ENCODE measurements around the gene IL18R1.

Gene IL18R1

DNA sequence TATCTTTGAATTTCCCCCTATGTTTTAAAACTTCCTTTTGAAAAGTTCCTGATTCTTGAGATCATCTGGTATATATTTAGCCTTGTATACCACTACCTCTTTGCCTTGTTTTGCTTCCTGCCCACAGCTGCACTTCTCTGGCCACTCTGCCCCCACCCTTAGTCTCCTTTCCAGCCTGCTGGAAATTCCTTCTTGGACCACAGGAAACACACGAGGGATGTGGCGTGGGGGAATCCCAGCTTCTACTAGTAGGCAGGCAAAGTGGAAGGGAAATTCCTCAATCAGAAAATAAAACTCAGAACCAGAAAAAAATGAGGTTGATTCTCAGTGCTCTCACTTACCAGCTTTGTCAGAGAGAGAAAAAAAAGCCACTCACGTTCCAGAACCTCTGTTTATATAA, 80.7 kb downstream of the IL18R1 start:
- DNase-seq: no peak

DNA sequence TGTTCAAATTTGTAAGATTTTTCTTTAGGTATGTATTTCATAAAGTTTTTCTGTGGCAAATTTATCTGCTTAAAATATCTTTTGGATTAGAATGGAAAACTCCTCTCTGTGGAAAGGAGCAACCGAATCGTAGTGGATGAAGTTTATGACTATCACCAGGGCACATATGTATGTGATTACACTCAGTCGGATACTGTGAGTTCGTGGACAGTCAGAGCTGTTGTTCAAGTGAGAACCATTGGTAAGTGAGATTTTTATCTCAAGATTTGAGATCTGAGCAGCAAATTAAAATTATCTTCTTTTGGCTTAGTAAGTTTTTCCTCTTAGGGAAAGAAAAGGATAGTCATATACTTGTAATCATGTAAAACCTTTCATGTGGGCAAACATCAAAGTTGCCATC, 81.5 kb downstream of the IL18R1 start:
- no peak for DNase-seq

- no peak for DNase-seq
These were observed 82.5 kb downstream of the IL18R1 start for GRCh38 chr2:102438111-102438510.

DNA sequence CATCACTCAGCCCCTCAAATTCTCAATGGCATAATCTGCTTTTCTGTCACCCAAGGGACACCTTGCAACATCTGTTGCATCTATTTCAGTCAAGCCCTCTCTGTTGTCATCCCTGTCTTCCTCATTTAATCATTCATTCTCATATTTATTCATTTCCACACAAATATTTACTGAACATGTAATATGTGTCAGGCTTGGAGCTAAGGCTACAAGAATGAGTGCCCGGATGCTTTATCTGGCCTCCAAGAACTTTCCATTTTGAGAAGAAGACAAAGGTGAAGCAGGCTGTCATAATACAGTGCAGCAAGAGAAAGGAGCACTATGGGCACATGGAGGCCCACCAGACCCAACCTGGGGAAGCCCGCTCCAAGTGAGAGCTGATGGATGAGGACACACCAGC, 83.0 kb downstream of the IL18R1 start:
- DNase-seq: no peak

DNA sequence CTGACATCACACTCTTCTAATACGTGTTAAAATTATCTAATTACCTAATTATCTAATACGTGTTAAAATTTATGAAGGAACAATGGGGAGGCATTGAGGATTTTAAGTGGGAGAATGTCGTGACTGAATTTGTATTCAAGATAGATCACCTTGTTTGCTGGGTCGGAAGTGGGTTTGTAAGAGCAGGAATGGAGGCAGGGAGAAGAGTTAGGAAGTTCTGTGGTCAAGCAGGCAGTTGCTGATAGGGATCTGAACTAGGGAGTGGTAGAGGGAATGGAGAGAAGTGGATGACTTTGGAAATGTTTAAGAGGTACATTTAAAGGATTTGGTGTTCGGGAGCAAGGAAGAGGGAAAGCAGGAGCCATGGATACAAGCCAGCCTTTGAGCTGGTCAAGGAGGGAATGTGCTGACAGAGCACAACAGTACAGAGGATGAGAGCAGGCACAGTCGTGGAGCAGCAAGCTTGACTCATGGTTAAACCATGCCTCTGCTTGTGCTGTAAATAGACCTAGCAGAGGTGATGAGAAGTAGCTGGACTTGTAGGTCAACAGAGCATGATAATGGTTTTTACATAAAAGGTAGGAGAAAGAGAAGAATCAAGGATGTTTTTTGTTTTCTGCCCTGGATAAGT, 83.6 kb downstream of the IL18R1 start:
- no peak for DNase-seq

DNA sequence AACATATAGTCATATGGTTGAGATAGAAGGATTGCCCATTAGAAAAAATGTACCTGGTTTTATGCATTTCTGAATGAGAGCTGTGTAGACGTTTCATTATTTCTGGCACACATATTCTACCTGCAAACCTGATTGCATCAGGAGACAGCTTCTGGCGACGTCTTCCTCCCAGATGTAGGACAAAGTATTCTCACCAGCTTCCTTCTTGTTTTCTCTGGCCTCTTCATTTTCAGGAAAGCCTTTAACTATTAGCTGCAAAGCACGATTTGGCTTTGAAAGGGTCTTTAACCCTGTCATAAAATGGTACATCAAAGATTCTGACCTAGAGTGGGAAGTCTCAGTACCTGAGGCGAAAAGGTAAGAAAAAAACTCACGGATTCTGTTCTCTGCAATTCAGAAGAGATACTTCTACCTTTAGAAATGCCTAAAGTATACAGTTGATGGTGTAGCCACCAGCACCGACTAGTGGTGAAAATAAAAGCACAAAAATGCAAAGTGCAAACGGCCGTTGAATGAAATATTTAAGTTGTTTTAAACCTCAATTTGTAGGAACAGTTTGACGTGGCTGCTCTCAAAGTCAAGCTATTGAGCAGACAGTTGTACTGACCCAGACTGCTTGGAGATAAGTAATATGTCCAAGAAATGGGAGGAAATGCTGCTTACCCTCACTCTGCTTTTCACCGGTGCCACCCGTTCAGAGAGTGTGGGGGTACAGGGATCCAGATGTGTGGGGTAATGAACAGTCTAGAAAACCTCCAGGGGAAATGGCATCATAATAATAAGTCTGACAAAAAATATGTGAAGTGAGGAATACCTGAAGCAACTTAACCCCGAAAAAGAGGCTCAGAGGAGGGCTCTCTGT, 87.6 kb downstream of the IL18R1 start:
- peak in 4 of 5 donors; percentile 8 to 72 (median 24) for DNase-seq

GRCh38 chr2:102444233-102444632, 88.6 kb downstream of the IL18R1 start:
- DNase-seq: no peak

GRCh38 chr2:102446936-102447335, 91.3 kb downstream of the IL18R1 start:
- no peak for DNase-seq
